A673 (cell line): ENCODE measurements around the gene POLA1. TPM values are rescaled to one million over a fixed set of nuclear protein-coding genes. Genes with fewer than 3 reads are reported as not detected.

Source experiments
- BruUV-seq: library from RNA; stranded (reverse); fragments of 400-500 nt; replicated peaks from 2 replicates; lab custom pipeline; 2021; lab: Mats Ljungman, UMichigan
- CTCF ChIA-PET: fragments of 300-600 bp; sonication (Branson Sonifier 250); formaldehyde crosslinking; loops from one replicate; lab custom pipeline; 2022; ENCODE audit warnings: antibody characterized with exemption; lab: Charles Lee
- POLR2A ChIA-PET: fragments of 300-600 bp; sonication (Branson Sonifier 250); formaldehyde crosslinking; loops from one replicate; lab custom pipeline; 2022; ENCODE audit warnings: antibody characterized with exemption; ENCODE audit not compliant: low non-redundant PET; lab: Charles Lee
- DNase-seq: peaks from one replicate; pipeline ENCODE4 v3.0.0-alpha.2; 2015; ENCODE audit warnings: low spot score
- H3K27ac ChIP-seq: fragments of 200-600 bp; sonication (generic); 2 replicates; pipeline ENCODE4 v1.5.1; 2016; ENCODE audit warnings: mixed run types, low read depth, mild to moderate bottlenecking, mixed read lengths, antibody characterized with exemption, low read length; ENCODE audit not compliant: poor library complexity, severe bottlenecking
- H3K27me3 ChIP-seq: fragments of 200-600 bp; sonication (generic); replicated peaks from 2 replicates; pipeline ENCODE4 v1.6.1; 2017; ENCODE audit warnings: mixed run types, low read depth, mild to moderate bottlenecking, mixed read lengths, antibody characterized with exemption, low read length; ENCODE audit not compliant: insufficient read depth, poor library complexity
- H3K36me3 ChIP-seq: fragments of 200-600 bp; sonication (generic); 2 replicates; pipeline ENCODE4 v1.6.1; 2016; ENCODE audit warnings: mixed run types, mild to moderate bottlenecking, mixed read lengths, antibody characterized with exemption, low read length; ENCODE audit not compliant: insufficient read depth, poor library complexity, severe bottlenecking
- H3K4me1 ChIP-seq: fragments of 200-600 bp; sonication (generic); 2 replicates; pipeline ENCODE4 v1.6.1; 2017; ENCODE audit warnings: mixed run types, mild to moderate bottlenecking, mixed read lengths, antibody characterized with exemption, low read length; ENCODE audit not compliant: insufficient read depth, poor library complexity, severe bottlenecking
- H3K4me3 ChIP-seq: fragments of 200-600 bp; sonication (generic); 2 replicates; pipeline ENCODE4 v1.5.1; 2016; ENCODE audit warnings: low read depth, mixed run types, mild to moderate bottlenecking, mixed read lengths, low read length; ENCODE audit not compliant: poor library complexity, severe bottlenecking
- H3K9me3 ChIP-seq: fragments of 200-600 bp; sonication (generic); 2 replicates; pipeline ENCODE4 v1.6.1; 2016; ENCODE audit warnings: mixed run types, low read depth, mild to moderate bottlenecking, mixed read lengths, antibody characterized with exemption, low read length; ENCODE audit not compliant: poor library complexity, severe bottlenecking
- EZH2 ChIP-seq: fragments of 200-600 bp; sonication (generic); IDR thresholded peaks from 2 replicates; pipeline ENCODE4 v1.6.1; 2017; ENCODE audit warnings: borderline replicate concordance, low read depth, mild to moderate bottlenecking, mixed read lengths, antibody characterized with exemption, low read length; ENCODE audit not compliant: poor library complexity, severe bottlenecking
- intact Hi-C: fragments of 100-400 bp; cut with micrococcal nuclease; formaldehyde crosslinking; loops from one replicate; pipeline ENCODE4 v1.10.0; 2022; ENCODE audit not compliant: unreplicated experiment
- total RNA-seq: library from RNA; stranded (reverse); gene quantifications from 2 replicates; pipeline ENCODE4 v1.2.3, GENCODE V29; 2021
- TF ChIP-seq, protein P1 (sequence below): fragments of 300-800, 200-600 bp; sonication (generic); conservative IDR thresholded peaks from 2 replicates; pipeline ENCODE4 v1.5.1; 2017; ENCODE audit warnings: low read depth, mild to moderate bottlenecking, antibody characterized with exemption, low read length, moderate library complexity, mixed read lengths

Gene POLA1
- total RNA-seq, 1 experiment from 2014 or later: 44.9 TPM

DNA sequence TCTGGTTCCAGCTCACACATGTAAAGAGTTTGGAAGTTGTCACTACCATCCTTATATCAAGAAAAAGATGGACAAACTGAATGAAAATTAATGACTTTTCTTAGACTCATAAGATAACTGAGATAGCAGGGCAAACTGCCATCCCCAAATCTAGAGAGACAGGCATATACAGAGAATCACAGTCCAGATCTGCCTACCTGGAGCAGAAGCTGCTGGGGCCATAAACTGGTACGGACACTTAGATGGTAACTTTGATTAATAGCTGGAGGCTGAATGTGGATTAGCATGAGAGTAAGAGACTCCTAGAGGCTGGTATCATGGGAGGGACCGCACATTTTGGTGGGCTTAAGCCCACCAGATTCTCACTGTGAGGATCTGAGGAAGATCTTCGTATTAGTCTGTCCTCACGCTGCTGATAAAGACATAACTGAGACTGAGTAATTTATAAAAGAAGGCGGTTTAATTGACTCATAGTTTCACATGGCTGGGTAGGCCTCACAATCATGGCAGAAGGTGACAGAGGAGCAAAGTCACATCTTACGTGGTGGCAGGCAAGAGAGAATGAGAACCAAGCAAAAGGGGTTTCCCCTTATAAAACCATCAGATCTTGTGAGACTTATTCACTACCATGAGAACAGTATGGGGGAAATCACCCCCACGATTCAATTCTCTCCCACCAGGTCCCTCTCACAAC lies 10.8 kb upstream of the POLA1 start:
- intact Hi-C loops: no loop called here
- POLR2A ChIA-PET: no interaction called here
- H3K36me3 ChIP-seq: no peaks in the 10 kb centered on the region
- H3K4me3 ChIP-seq: no peak overlapping the region
- no peak overlapping the region for H3K27ac ChIP-seq
- no TSS peak for BruUV-seq
- no peak for DNase-seq
- H3K9me3 ChIP-seq: no peaks in the 10 kb centered on the region
- H3K4me1 ChIP-seq: no peaks in the 10 kb centered on the region
- TF ChIP-seq, protein P1, sequence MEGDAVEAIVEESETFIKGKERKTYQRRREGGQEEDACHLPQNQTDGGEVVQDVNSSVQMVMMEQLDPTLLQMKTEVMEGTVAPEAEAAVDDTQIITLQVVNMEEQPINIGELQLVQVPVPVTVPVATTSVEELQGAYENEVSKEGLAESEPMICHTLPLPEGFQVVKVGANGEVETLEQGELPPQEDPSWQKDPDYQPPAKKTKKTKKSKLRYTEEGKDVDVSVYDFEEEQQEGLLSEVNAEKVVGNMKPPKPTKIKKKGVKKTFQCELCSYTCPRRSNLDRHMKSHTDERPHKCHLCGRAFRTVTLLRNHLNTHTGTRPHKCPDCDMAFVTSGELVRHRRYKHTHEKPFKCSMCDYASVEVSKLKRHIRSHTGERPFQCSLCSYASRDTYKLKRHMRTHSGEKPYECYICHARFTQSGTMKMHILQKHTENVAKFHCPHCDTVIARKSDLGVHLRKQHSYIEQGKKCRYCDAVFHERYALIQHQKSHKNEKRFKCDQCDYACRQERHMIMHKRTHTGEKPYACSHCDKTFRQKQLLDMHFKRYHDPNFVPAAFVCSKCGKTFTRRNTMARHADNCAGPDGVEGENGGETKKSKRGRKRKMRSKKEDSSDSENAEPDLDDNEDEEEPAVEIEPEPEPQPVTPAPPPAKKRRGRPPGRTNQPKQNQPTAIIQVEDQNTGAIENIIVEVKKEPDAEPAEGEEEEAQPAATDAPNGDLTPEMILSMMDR: no peak
- TF ChIP-seq EZH2: no peak
- H3K27me3 ChIP-seq: peaks cover 8% of the 10 kb centered on the region
- CTCF ChIA-PET: interaction anchor here (0.7 kb wide), 1 partner anchor 70 kb away, joined by 3 read pairs; no protein-coding TSS in a partner anchor

DNA sequence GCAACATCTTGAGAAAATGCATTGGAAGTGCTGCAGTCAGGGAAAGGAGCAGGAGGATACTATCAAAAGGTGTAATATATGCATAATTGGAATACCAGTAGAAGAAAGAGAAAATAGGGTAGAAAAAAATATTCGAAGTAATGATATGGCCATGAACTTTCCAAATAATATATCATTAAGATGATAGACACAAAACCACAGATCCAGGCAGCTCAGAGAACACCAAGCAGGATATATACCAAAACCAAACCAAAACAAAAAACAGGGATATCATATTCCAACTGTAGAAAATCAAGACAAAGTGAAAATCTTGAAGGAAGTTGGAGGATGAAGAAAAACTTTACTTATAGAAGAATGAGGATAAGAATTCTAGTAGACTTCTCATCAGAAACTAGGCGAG lies 9.7 kb upstream of the POLA1 start:
- ChIA-PET POLR2A (no interaction called here), CTCF (no interaction called here)
- H3K9me3 ChIP-seq: no peaks in the 10 kb centered on the region
- no peak for DNase-seq
- peaks cover 7% of the 10 kb centered on the region for H3K27me3 ChIP-seq
- H3K4me1 ChIP-seq: no peaks in the 10 kb centered on the region
- TF ChIP-seq, protein P1: no peak
- TF ChIP-seq EZH2: no peak
- no TSS peak for BruUV-seq
- H3K27ac ChIP-seq: no peak overlapping the region
- H3K4me3 ChIP-seq: no peak overlapping the region
- no peaks in the 10 kb centered on the region for H3K36me3 ChIP-seq
- intact Hi-C loops: no loop called here

DNA sequence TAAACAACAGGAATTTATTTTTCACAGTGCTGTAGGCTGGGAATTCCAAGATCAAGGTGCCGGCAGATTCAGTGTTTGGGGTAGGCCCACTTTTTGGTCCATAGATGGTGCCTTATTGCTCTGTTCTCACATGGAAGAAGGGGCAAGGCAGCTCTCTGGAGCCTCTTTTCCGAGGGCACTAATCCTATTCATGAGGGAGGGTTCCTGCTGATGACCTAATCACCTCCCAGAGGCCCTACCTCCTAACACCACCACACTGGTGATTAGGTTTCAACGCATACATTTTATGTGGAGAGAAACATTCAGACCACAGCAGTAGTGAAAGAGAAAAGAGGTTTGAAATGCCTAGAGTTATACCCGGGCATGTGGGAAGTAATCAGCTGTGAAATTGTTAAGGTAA lies 1.4 kb upstream of the POLA1 start:
- Histone ChIP-seq H3K27me3 (no peaks in the 10 kb centered on the region), H3K4me1 (no peaks in the 10 kb centered on the region), H3K27ac (no peak overlapping the region), H3K36me3 (no peaks in the 10 kb centered on the region), H3K4me3 (no peak overlapping the region), H3K9me3 (no peaks in the 10 kb centered on the region)
- no peak for TF ChIP-seq EZH2
- TF ChIP-seq, protein P1: no peak
- no TSS peak for BruUV-seq
- ChIA-PET POLR2A (no interaction called here), CTCF (no interaction called here)
- no peak for DNase-seq
- intact Hi-C loops: no loop called here
